MM.1S (cell line): ENCODE data around the gene EEA1.

Experiments
- CTCF ChIP-seq: fragments of 300-600 bp; sonication (generic); IDR thresholded peaks from 2 replicates; pipeline ENCODE4 v1.5.1; 2016; ENCODE audit warnings: antibody characterized with exemption, low read length, mixed read lengths
- EZH2 ChIP-seq: fragments of 300-600 bp; sonication (generic); optimal IDR thresholded peaks from 2 replicates; pipeline ENCODE3; 2017; ENCODE audit warnings: low read depth, mild to moderate bottlenecking, antibody characterized with exemption, low read length, mixed read lengths

GRCh38 chr12:92810370-92810769 is 118.7 kb downstream of the EEA1 start:
- TF ChIP-seq EZH2 (no peak), CTCF (no peak)
